Epithelial cell of proximal tubule (primary cell): Measurements from ENCODE around the gene MT1G. TPM values are rescaled to one million over a fixed set of nuclear protein-coding genes. Genes with fewer than 3 reads are reported as not detected.

Experiments
- DNase-seq: peaks from one replicate; pipeline ENCODE4 v3.0.0-alpha.2; 2011; ENCODE audit warnings: low read depth
- H3K4me3 ChIP-seq: 2 replicates; pipeline ENCODE4 v1.5.1; 2011; ENCODE audit warnings: low read depth, mild to moderate bottlenecking, low read length
- total RNA-seq: library from RNA; depleted of rRNA; stranded (reverse); fragments of >200 nt; gene quantifications from 2 replicates; pipeline ENCODE4 v1.2.3, GENCODE V29; 2015
- TF ChIP-seq, protein P1 (sequence below): conservative IDR thresholded peaks from 2 replicates; pipeline ENCODE4 v1.5.1; 2012; ENCODE audit warnings: low read depth, mild to moderate bottlenecking, low read length

The MT1G gene
- total RNA-seq, 1 donor from 2014 or later = 1,970 TPM

DNA sequence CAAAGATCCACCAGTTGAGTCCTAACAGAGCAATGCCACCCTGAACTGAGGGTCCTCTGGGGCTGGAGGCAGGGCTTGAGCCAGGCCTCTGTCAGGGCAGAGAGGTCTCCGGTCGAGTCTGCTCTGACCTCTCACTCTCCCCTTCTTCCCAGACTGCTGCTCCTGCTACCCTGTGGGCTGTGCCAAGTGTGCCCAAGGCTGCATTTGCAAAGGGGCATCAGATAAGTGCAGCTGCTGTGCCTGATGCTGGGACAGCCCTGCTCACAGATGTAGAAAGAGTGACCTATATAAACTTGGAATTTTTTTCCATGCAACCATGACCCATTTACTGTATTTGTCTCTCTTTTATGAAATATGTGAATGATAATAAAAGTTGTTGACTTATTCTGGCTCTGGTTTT, 18.6 kb downstream of the MT1G start:
- TF ChIP-seq, protein P1, sequence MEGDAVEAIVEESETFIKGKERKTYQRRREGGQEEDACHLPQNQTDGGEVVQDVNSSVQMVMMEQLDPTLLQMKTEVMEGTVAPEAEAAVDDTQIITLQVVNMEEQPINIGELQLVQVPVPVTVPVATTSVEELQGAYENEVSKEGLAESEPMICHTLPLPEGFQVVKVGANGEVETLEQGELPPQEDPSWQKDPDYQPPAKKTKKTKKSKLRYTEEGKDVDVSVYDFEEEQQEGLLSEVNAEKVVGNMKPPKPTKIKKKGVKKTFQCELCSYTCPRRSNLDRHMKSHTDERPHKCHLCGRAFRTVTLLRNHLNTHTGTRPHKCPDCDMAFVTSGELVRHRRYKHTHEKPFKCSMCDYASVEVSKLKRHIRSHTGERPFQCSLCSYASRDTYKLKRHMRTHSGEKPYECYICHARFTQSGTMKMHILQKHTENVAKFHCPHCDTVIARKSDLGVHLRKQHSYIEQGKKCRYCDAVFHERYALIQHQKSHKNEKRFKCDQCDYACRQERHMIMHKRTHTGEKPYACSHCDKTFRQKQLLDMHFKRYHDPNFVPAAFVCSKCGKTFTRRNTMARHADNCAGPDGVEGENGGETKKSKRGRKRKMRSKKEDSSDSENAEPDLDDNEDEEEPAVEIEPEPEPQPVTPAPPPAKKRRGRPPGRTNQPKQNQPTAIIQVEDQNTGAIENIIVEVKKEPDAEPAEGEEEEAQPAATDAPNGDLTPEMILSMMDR = no peak
- no peak overlapping the region for H3K4me3 ChIP-seq
- DNase-seq = no peak

DNA sequence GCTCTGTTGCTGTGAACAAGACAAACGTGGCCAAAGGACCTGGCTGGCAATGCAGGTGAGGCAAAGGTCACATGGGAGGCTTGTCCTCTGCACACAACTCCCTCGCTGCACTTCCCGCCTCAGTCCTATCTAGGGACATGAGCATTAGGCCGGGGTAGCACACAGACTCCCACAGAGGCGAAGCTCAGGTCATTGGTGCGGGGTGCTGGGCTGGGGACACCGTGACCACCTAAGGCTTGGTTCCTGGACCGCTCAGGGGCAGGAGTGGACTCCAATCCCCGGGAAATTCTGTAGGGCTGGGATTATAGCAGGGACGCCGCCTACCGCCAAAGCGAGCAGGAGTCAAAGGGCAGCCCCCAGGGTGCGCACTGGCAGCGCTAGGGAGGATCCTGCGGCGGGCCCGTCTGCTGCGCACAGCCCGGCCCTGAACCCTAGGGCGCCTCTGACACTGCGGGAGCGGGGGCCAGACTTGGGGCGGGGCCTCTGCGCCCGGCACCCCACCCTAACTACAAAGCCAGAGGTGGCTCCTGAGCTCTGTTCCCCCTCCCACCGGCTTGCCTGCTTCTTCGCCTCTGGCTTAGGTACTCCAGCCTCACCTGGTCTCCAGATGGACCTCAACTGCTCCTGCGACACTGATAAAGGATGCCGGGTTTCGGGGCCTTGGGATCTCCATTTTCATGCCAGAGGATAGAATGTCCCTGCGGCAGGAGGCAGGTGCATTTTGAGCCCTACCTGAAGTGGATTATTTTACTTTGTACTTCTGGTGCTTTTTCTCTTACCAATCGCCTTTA, 20.0 kb downstream of the MT1G start:
- no peak overlapping the region for H3K4me3 ChIP-seq
- TF ChIP-seq, protein P1 = no peak
- DNase-seq = no peak

DNA sequence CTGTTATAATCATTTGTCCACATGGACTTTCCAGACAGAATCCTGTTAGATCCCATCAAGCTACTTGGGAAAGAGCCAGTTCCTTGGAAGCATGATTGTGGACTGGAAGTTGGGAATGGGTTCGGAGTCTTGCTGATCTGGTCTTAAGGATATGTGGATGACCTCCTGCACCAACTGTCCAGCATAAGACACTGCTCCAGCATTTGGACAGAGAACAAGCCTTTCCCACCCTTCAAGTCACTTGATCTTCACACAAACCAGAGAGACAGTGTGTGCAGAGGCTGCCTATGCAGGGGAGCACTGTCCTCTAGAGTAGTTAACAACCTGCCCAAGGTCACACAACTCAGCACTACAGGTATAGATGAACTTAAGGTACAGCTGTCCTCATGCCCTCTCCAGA, 22.0 kb downstream of the MT1G start:
- DNase-seq = no peak
- no peak overlapping the region for H3K4me3 ChIP-seq
- TF ChIP-seq, protein P1 = no peak

DNA sequence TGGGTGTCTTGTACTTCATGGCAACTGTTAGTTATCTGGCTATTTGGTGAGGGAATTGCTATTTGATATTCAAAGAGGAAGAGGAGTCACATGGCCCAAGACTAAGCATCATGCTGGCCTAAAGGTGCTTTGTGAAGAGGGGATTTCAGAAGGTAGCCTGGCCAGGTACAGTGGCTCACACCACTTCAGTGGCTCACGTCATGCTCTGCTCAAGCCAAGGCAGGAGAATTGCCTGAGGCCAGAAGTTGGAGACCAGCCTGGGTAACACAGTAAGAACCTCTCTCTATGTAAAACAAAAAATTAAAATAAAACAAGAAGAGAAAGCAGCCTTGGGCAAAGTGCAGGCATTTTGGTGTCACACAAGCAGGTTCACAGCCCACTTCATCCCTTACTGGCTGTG, 22.6 kb downstream of the MT1G start:
- DNase-seq = no peak
- TF ChIP-seq, protein P1 = no peak
- H3K4me3 ChIP-seq = no peak overlapping the region

DNA sequence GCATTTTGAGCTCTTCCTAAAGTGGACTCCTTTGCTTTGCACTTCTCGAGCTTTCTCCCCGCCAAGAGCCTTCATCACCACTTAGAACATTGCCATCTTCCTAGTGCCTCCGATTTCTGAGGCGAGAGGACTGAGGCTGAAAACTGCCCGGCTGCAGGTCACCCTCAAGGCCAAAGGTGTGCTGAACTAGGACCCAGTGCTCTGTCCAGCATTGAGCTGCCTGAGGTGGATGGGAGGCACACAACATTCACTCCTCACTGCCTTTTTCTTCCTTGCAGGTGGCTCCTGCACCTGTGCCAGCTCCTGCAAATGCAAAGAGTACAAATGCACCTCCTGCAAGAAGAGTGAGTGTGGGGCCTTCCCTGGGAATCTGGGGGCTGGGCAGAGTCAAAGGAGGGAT, 24.0 kb downstream of the MT1G start:
- TF ChIP-seq, protein P1 = no peak
- peak overlapping the region; percentile 43 for H3K4me3 ChIP-seq
- no peak for DNase-seq

DNA sequence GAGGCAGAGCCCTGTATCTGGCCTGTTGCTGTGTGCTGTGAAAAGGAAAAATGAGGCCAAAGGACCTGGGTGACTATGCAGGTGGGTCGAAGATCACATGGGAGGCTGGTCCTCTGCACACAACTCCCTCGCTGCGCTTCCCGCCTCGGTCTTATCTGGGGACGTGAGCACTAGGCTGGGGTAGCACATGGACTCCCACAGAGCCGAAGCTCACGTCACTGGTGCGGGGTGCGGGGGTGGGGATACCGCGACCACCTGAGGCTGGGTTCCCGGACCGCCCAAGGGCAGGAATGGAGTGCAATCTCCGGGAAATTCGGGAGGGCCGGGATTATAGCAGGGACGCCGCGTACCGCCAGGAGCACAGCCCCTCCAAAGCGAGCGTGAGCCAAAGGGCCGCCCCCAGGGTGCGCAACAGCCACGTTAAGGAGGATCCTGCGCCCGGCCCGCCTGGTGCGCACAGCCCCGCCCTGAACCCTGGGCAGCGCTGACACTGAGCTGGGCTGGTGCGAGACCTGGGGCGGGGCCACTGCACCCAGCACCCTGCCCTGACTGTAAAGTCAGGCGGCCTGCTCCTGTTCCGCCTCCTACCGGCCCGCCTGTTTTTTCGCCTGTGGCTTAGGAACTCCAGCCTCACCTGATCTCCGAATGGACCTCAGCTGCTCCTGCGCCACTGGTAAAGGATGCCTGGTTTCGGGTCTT, 24.6 kb downstream of the MT1G start:
- no peak for DNase-seq
- TF ChIP-seq, protein P1 = peak; percentile 55
- H3K4me3 ChIP-seq = peak overlapping the region; percentile 43
